ENCODE data around the gene PLCH1.

DNA sequence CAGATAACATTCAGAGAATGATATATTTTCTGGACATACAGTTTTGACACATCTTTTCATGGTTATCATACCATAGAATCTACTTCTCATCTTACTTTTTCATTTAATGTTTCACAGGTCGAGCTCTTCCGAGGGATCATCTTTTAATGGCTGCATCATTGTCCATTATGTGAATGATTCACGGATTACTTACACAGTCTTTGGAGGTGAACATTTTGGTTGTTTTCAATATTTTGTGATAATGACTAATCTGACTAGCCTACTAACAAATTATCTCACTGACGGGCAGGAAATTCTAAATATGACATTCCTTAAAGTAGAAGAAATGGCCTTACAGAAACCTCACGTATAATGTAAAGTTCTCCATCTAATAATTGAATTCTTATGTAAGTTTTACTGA lies 242.2 kb downstream of the PLCH1 start:
- TF ChIP-seq, protein P1, sequence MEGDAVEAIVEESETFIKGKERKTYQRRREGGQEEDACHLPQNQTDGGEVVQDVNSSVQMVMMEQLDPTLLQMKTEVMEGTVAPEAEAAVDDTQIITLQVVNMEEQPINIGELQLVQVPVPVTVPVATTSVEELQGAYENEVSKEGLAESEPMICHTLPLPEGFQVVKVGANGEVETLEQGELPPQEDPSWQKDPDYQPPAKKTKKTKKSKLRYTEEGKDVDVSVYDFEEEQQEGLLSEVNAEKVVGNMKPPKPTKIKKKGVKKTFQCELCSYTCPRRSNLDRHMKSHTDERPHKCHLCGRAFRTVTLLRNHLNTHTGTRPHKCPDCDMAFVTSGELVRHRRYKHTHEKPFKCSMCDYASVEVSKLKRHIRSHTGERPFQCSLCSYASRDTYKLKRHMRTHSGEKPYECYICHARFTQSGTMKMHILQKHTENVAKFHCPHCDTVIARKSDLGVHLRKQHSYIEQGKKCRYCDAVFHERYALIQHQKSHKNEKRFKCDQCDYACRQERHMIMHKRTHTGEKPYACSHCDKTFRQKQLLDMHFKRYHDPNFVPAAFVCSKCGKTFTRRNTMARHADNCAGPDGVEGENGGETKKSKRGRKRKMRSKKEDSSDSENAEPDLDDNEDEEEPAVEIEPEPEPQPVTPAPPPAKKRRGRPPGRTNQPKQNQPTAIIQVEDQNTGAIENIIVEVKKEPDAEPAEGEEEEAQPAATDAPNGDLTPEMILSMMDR (IDR thresholded peaks at IDR 0.05; ENCODE audit: poor library complexity): no peak
- TF ChIP-seq EZH2 (IDR thresholded peaks at IDR 0.05; ENCODE audit: borderline replicate concordance) (no peak), EZH2phosphoT487 (IDR thresholded peaks at IDR 0.05; ENCODE audit: low read depth, severe bottlenecking, unreplicated experiment) (no peak)

Measured in hepatocyte (in vitro differentiated cells).